Epithelial cell of proximal tubule (primary cell): ENCODE data around the gene CLIP2. TPM values are rescaled to one million over a fixed set of nuclear protein-coding genes. Genes with fewer than 3 reads are reported as not detected.
"Not testable (repeated sequence)": the region's sequence is repeated elsewhere in the genome, so short reads cannot be mapped to it uniquely, and the experiment has no call there.

Experiments
- DNase-seq: peaks from one replicate; pipeline ENCODE4 v3.0.0-alpha.2; 2011; ENCODE audit warnings: low read depth
- H3K4me3 ChIP-seq: 2 replicates; pipeline ENCODE4 v1.5.1; 2011; ENCODE audit warnings: low read depth, mild to moderate bottlenecking, low read length
- CTCF ChIP-seq: conservative IDR thresholded peaks from 2 replicates; pipeline ENCODE4 v1.5.1; 2012; ENCODE audit warnings: low read depth, mild to moderate bottlenecking, low read length
- total RNA-seq: library from RNA; depleted of rRNA; stranded (reverse); fragments of >200 nt; gene quantifications from 2 replicates; pipeline ENCODE4 v1.2.3, GENCODE V29; 2015

The CLIP2 gene
- total RNA-seq, 1 donor from 2014 or later, result 34.3 TPM

DNA sequence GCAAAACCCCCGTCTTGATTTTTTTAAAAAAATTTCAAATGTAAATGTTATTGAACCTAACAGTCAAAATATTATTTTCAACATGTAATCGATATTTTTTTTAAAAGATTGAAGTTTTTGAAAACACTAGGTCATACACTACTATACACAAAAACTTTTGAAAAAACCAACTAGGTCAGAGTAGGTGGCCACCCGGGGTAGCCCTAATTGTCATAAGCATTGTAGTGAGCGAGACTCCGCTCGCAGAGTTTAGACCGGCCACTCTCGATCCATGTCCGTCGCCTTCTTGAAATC lies 35.4 kb upstream of the CLIP2 start:
- DNase-seq, result no peak
- TF ChIP-seq CTCF, result no peak
- H3K4me3 ChIP-seq, result peak overlapping the region; percentile 99

DNA sequence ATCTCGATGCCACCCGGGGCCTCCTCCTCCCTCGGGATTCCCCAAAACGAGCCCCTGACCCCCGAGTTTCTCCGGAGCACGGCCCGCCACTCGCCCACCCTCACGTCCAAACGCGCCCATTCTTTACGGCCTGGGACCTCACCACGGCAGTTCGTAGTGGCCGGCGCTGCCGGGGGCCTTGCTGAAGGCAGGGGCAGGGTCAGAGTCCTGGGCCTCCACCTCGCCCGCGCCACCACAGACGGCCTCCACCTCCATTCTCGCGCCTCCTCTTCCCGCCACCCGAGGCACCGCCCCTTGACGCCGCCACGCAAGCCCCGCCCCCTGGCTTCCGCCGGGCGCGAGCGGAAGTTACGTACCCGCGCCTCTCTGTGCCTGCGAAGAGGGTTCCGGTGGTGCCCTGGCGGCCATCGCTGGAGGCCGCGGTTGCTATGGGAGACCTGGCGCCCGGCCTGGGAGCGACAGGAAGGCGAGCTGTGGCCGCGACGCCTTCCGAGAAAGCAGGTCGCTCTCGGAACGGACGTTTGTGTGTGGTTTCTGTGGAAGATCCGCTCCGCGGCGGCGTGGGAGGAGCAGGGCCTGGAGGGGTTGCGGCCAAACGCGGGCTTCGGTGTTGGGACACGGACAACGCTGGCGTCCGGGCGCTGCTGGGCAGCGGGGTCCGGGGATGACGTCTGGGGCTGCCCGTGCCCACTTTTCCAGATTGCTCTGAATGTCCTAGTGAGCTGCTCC lies 34.9 kb upstream of the CLIP2 start, which contains the start of gene RFC2:
Gene RFC2 (minus strand): TSS at position 271 of the 729 bp plus-strand sequence. CDS start 16 bp downstream, at position 255.
- DNase-seq, result peak; percentile 48
- TF ChIP-seq CTCF, result no peak
- peak within 1 kb of the TSS; percentile 99 for H3K4me3 ChIP-seq

DNA sequence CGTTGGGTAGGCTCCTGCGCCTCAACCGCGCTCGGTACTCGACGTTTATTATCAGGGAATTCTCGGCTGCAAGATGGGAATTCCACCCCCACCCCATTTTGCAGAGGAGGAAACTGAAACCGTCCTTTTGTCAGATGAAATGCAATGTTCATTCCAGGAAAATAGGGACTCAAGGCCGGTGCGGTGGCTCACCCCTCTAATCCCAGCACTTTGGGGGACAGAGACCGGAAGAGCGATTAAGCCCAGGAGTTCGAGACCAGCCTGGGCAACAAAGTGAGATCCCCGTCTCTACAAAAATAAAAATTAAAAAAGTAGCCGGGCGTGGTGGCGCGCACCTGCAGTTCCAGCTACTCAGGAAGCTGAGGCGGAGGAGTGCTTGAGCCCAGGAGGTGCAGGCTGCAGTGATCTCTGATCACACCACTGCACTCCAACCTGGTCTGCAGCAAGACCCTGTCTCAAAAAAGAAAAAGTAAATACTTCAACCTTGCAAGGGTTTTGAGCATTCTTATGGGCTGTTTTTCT lies 34.3 kb upstream of the CLIP2 start:
- DNase-seq, result no peak
- no peak for TF ChIP-seq CTCF
- peak overlapping the region; percentile 99 for H3K4me3 ChIP-seq

DNA sequence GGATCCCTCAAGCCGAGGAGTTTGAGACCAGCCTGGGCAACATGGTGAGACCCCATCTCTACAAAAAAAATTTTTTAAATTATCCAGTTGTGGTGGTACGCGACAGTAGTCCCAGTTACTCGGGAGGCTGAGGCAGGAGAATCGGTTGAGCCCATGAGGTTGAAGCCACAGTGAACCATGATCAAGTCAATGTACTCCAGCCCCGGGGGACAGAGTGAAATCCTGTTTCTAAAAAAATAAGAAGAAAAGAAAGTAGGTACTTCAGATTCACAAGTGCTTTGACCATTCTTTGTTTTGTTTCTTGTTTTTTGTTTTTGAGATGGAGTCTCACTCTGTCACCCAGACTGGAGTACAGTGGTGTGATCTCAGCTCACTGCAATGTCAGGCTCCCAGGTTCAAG lies 33.7 kb upstream of the CLIP2 start:
- not testable (repeated sequence) for DNase-seq
- H3K4me3 ChIP-seq, result peak overlapping the region; percentile 99

GRCh38 chr7:74256491-74257408 lies 32.5 kb upstream of the CLIP2 start:
- no peak for DNase-seq
- no peak for TF ChIP-seq CTCF

GRCh38 chr7:74258639-74259038 lies 30.6 kb upstream of the CLIP2 start:
- TF ChIP-seq CTCF, result no peak
- DNase-seq, result no peak

More at GRCh38 chr7:74256491-74257408, 32.5 kb upstream of the CLIP2 start:
- no peak overlapping the region for H3K4me3 ChIP-seq

DNA sequence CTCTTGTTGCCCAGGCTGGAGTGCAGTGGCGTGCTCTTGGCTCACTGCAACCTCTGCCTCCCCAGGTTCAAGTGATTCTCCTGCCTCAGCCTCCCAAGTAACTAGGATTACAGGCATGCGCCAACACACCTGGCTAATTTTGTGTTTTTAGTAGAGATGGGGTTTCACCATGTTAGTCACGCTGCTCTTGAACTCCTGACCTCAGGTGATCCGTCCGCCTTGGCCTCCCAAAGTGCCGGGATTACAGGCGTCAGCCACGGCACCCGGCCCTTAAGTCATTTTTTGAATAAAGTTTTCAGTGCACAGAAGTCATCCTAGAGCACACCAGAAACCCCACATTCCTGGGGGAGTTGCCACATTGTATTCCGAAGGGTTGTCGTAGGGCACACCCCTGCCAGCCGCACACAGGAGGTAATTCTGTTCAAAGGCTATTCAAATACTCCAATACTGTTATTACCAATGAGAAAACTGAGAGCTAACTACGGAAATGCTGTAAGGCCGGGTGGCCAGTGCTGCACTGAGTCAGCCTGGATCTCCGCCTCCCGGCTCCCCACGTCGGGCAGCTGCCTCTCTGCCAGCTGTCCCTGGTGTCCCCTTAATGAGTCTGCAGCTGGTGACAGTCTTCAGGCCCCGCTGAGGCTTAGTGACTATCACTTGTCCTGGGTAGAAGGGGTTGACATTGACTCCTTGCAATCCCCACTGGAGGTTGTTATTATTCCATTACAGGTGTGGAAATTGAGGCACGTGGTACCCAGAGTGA lies 26.4 kb upstream of the CLIP2 start:
- no peak for TF ChIP-seq CTCF
- no peak overlapping the region for H3K4me3 ChIP-seq
- DNase-seq, result no peak

More at GRCh38 chr7:74258639-74259038, 30.6 kb upstream of the CLIP2 start:
- no peak overlapping the region for H3K4me3 ChIP-seq
